ENCODE data around the gene DPP3.

Gene DPP3

DNA sequence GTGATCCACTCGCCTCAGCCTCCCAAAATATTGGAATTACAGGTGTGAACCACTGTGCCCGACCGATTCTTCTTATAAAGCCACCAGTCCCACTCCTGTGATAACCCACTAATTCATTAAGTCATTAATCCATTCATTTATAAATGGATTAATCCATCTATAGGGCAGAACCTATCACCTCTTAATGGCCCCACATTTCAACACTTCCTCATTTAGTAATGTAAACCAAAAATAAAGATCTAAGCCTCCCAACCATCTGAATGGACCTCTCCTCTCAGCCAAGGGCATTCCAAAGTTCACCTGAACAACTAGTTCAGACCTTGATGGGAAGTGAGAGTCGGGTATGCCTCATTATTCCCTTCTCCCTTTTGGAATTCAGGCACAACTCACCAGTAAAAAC lies 31.7 kb upstream of the DPP3 start (continued):
- TF ChIP-seq ZNF155 (tag by site-specific recombination; IDR thresholded peaks at IDR 0.05) (no peak), ZNF843 (tag by site-specific recombination; IDR thresholded peaks at IDR 0.05) (no peak), ZNF19 (tag by site-specific recombination; IDR thresholded peaks at IDR 0.05; ENCODE audit: low read depth) (no peak), ZNF571 (tag by site-specific recombination; IDR thresholded peaks at IDR 0.05) (no peak), TCF7L2 (IDR thresholded peaks at IDR 0.05; ENCODE audit: borderline replicate concordance, low read depth, low read length) (no peak), ZNF248 (tag by site-specific recombination; IDR thresholded peaks at IDR 0.05) (no peak)
- TF ChIP-seq, protein P1, sequence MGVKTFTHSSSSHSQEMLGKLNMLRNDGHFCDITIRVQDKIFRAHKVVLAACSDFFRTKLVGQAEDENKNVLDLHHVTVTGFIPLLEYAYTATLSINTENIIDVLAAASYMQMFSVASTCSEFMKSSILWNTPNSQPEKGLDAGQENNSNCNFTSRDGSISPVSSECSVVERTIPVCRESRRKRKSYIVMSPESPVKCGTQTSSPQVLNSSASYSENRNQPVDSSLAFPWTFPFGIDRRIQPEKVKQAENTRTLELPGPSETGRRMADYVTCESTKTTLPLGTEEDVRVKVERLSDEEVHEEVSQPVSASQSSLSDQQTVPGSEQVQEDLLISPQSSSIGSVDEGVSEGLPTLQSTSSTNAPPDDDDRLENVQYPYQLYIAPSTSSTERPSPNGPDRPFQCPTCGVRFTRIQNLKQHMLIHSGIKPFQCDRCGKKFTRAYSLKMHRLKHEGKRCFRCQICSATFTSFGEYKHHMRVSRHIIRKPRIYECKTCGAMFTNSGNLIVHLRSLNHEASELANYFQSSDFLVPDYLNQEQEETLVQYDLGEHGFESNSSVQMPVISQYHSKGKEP (tag by site-specific recombination; IDR thresholded peaks at IDR 0.05): no peak

DNA sequence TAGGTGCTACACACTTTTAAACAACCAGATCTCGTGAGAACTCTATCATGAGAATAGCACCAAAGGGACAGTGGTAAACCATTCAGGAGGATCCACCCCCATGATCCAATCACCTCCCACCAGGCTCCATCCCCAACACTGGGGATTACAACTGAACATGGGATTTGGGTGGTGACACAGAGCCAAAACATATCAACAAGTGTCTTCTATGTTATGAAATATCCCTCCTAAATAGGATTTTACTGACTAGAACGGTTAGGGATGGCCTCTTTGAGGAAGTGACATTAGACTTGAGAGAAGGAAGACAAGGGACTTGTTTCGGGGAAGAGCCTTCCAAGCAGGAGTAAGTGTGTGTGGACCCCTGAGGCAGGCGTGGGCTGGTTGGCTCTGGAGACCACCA lies 29.7 kb upstream of the DPP3 start:
- ChIA-PET CTCF (no interaction called here), POLR2A (interaction anchor here (1.1 kb wide), 1 partner anchor 12 kb away, joined by 3 read pairs; the partner anchor contains the start of gene MRPL11)
- TF ChIP-seq SCRT1 (tag by site-specific recombination; IDR thresholded peaks at IDR 0.05; ENCODE audit: borderline replicate concordance): 0 out of 2 replicates have a peak, but pooled peaks have one; percentile 20
- TF ChIP-seq SCRT2 (tag by site-specific recombination; IDR thresholded peaks at IDR 0.05): 0 out of 2 replicates have a peak, but pooled peaks have one; percentile 48
- TF ChIP-seq, protein P2, sequence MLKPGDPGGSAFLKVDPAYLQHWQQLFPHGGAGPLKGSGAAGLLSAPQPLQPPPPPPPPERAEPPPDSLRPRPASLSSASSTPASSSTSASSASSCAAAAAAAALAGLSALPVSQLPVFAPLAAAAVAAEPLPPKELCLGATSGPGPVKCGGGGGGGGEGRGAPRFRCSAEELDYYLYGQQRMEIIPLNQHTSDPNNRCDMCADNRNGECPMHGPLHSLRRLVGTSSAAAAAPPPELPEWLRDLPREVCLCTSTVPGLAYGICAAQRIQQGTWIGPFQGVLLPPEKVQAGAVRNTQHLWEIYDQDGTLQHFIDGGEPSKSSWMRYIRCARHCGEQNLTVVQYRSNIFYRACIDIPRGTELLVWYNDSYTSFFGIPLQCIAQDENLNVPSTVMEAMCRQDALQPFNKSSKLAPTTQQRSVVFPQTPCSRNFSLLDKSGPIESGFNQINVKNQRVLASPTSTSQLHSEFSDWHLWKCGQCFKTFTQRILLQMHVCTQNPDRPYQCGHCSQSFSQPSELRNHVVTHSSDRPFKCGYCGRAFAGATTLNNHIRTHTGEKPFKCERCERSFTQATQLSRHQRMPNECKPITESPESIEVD (tag by site-specific recombination; IDR thresholded peaks at IDR 0.05): no peak
- H3K4me3 ChIP-seq (ENCODE audit: low read depth, low read length): no peak overlapping the region
- no peaks in the 10 kb centered on the region for H3K4me1 ChIP-seq (ENCODE audit: control insufficient read depth, insufficient read depth, low read length)
- no peaks in the 10 kb centered on the region for H3K36me3 ChIP-seq (ENCODE audit: control insufficient read depth in 2 of 2, insufficient read depth in 1 of 2, low read length in 2 of 2)
- no peak overlapping the region for H3K27ac ChIP-seq (ENCODE audit: extremely low read depth, low read depth, low read length)
- H3K9me3 ChIP-seq (ENCODE audit: control insufficient read depth, insufficient read depth, low read depth, low read length): no peaks in the 10 kb centered on the region

DNA sequence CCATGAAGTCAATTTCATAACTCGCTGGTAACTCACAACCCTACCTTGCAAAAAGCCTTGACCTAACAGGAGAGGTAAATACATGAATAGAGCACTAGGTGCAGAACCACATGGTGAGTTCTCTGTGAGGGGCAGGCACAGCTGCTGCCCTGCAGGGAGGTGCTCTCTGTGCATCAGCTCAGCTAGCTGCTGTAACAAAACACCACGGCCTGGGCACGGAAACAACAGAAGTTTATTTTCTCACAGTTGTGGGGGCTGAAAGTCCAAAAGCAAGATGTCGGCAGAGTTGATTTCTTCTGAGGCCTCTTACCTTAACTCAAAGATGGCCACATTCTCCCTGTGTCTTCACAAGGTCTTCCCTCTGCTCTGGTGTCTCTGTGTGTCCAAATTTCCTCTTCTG lies 28.6 kb upstream of the DPP3 start:
- Histone ChIP-seq H3K4me1 (ENCODE audit: control insufficient read depth, insufficient read depth, low read length) (no peaks in the 10 kb centered on the region), H3K27ac (ENCODE audit: extremely low read depth, low read depth, low read length) (no peak overlapping the region), H3K4me3 (ENCODE audit: low read depth, low read length) (no peak overlapping the region), H3K9me3 (ENCODE audit: control insufficient read depth, insufficient read depth, low read depth, low read length) (no peaks in the 10 kb centered on the region), H3K36me3 (ENCODE audit: control insufficient read depth in 2 of 2, insufficient read depth in 1 of 2, low read length in 2 of 2) (no peaks in the 10 kb centered on the region)
- CTCF ChIA-PET: no interaction called here
- POLR2A ChIA-PET: no interaction called here
- no peak for TF ChIP-seq ZNF707 (tag by site-specific recombination; IDR thresholded peaks at IDR 0.05)
- TF ChIP-seq ZNF791 (tag by site-specific recombination; IDR thresholded peaks at IDR 0.05): no peak
- TF ChIP-seq ZNF561 (tag by site-specific recombination; IDR thresholded peaks at IDR 0.05; ENCODE audit: borderline replicate concordance): no peak
- TF ChIP-seq, protein P3, sequence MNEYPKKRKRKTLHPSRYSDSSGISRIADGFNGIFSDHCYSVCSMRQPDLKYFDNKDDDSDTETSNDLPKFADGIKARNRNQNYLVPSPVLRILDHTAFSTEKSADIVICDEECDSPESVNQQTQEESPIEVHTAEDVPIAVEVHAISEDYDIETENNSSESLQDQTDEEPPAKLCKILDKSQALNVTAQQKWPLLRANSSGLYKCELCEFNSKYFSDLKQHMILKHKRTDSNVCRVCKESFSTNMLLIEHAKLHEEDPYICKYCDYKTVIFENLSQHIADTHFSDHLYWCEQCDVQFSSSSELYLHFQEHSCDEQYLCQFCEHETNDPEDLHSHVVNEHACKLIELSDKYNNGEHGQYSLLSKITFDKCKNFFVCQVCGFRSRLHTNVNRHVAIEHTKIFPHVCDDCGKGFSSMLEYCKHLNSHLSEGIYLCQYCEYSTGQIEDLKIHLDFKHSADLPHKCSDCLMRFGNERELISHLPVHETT (tag by site-specific recombination; IDR thresholded peaks at IDR 0.05): no peak

DNA sequence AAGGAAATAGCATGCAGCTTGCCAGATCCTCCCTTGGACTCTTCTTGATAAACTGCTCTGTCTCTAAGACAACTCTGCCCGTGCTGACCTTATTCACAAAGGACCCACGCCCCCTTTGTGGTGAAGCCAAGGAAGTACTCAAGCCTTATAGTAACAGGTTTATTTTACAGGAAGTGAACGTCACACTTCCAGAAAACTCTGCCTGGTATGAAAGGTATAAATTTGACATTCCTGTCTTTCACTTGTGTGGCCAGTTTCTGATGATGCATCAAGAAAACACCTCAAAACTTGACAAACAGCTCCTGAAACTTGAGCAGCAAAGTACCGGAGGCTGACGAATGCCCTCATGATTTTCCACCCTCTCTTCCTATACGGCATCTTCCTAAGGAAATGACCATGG lies 26.0 kb upstream of the DPP3 start:
- Histone ChIP-seq H3K4me1 (ENCODE audit: control insufficient read depth, insufficient read depth, low read length) (no peaks in the 10 kb centered on the region), H3K27ac (ENCODE audit: extremely low read depth, low read depth, low read length) (no peak overlapping the region), H3K4me3 (ENCODE audit: low read depth, low read length) (no peak overlapping the region), H3K9me3 (ENCODE audit: control insufficient read depth, insufficient read depth, low read depth, low read length) (no peaks in the 10 kb centered on the region), H3K36me3 (ENCODE audit: control insufficient read depth in 2 of 2, insufficient read depth in 1 of 2, low read length in 2 of 2) (no peaks in the 10 kb centered on the region)
- TF ChIP-seq, protein P4, sequence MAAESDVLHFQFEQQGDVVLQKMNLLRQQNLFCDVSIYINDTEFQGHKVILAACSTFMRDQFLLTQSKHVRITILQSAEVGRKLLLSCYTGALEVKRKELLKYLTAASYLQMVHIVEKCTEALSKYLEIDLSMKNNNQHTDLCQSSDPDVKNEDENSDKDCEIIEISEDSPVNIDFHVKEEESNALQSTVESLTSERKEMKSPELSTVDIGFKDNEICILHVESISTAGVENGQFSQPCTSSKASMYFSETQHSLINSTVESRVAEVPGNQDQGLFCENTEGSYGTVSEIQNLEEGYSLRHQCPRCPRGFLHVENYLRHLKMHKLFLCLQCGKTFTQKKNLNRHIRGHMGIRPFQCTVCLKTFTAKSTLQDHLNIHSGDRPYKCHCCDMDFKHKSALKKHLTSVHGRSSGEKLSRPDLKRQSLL (tag by site-specific recombination; IDR thresholded peaks at IDR 0.05): no peak
- TF ChIP-seq ZNF248 (tag by site-specific recombination; IDR thresholded peaks at IDR 0.05): no peak
- TF ChIP-seq ZNF660 (tag by site-specific recombination; IDR thresholded peaks at IDR 0.05): no peak
- no peak for TF ChIP-seq ZNF214 (tag by site-specific recombination; IDR thresholded peaks at IDR 0.05; ENCODE audit: borderline replicate concordance)
- POLR2A ChIA-PET: no interaction called here
- CTCF ChIA-PET: interaction anchor here (1.1 kb wide), 1 partner anchor 15 kb away, joined by 3 read pairs; the partner anchor contains the start of gene MRPL11
